Measurements from ENCODE around the gene RHOA. TPM values are rescaled to one million over a fixed set of nuclear protein-coding genes. Genes with fewer than 3 reads are reported as not detected.

Gene RHOA
- total RNA-seq, 1 donor from 2014 or later, result 538 TPM

DNA sequence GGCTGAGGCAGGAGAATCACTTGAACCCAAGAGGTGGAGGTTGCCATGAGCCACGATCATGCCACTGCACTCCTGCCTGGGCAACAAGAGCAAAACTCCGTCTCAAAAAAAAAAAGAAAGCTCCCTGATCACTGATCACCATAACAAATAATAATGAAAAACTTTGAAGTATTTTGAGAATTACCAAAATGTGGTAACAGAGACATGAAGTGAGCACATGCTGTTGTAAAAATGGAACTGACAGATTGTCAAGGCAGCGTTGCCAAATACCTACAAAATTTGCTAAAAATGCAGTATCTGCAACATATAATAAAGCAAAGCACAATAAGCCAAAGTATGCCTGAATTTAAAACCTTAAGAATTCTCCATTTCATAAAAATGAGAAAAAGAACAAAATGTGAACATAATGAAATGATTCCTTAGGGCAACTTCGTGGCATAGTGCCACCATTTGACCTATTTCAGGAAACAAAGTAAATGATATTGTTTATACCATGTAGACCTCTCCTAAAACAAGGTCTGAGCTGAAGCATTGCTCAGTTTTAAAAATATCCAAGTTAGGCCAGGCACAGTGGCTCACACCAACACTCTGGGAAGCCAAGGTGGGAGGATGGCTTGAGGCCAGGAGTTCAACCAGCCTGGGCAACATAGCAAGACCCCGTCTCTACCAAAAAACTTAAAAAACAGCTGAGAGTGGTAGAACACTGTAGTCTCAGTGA, 77.7 kb downstream of the RHOA start:
- no peak for DNase-seq (ENCODE audit: low read depth)
- no peak overlapping the region for H3K27ac ChIP-seq (ENCODE audit: low read depth, low read length)
- no peak for FAIRE-seq
- Mint-ChIP-seq H3K27ac (ENCODE audit: unreplicated experiment) (no peak overlapping the region), H3K36me3 (ENCODE audit: low read depth, unreplicated experiment) (peaks cover 12% of the 10 kb centered on the region), H3K9me3 (ENCODE audit: unreplicated experiment) (peaks cover 2% of the 10 kb centered on the region), H3K4me1 (ENCODE audit: low read depth, unreplicated experiment) (peaks cover 2% of the 10 kb centered on the region), H3K4me3 (ENCODE audit: unreplicated experiment) (no peak overlapping the region), H3K27me3 (ENCODE audit: low read depth, unreplicated experiment) (no peaks in the 10 kb centered on the region)
- H2AFZ ChIP-seq (ENCODE audit: low read depth, low read length), result no peak overlapping the region
- H3K79me2 ChIP-seq (ENCODE audit: insufficient read depth, low read length), result peaks cover 58% of the 10 kb centered on the region
- no peak overlapping the region for H3K9ac ChIP-seq (ENCODE audit: low read length)
- H3K4me1 ChIP-seq (ENCODE audit: insufficient read depth, low read length), result no peaks in the 10 kb centered on the region
- peaks cover 23% of the 10 kb centered on the region for H3K36me3 ChIP-seq (ENCODE audit: insufficient read depth, low read length)
- no peaks in the 10 kb centered on the region for H3K9me3 ChIP-seq (ENCODE audit: insufficient read depth, low read depth, low read length)
- H3K4me3 ChIP-seq (ENCODE audit: insufficient read depth, low read depth, low read length), result no peak overlapping the region
- H4K20me1 ChIP-seq (ENCODE audit: insufficient read depth, low read length), result peaks cover 17% of the 10 kb centered on the region
- TF ChIP-seq CTCF (IDR thresholded peaks at IDR 0.05; ENCODE audit: insufficient read depth, low read depth, low read length) (no peak), EZH2 (IDR thresholded peaks at IDR 0.05; ENCODE audit: insufficient read depth, low read length) (no peak)
- no peak overlapping the region for H3K4me2 ChIP-seq (ENCODE audit: low read length)
- H3K27me3 ChIP-seq (ENCODE audit: insufficient read depth, low read length), result no peaks in the 10 kb centered on the region

GRCh38 chr3:49333091-49333490, 78.7 kb downstream of the RHOA start:
- no peak for FAIRE-seq

More at GRCh38 chr3:49333091-49333490, 78.7 kb downstream of the RHOA start:
- Histone ChIP-seq H3K79me2 (ENCODE audit: insufficient read depth, low read length) (peaks cover 49% of the 10 kb centered on the region), H4K20me1 (ENCODE audit: insufficient read depth, low read length) (peaks cover 15% of the 10 kb centered on the region), H3K36me3 (ENCODE audit: insufficient read depth, low read length) (peaks cover 26% of the 10 kb centered on the region), H3K4me3 (ENCODE audit: insufficient read depth, low read depth, low read length) (no peak overlapping the region), H3K9ac (ENCODE audit: low read length) (no peak overlapping the region), H2AFZ (ENCODE audit: low read depth, low read length) (no peak overlapping the region), H3K9me3 (ENCODE audit: insufficient read depth, low read depth, low read length) (no peaks in the 10 kb centered on the region), H3K27ac (ENCODE audit: low read depth, low read length) (no peak overlapping the region), H3K27me3 (ENCODE audit: insufficient read depth, low read length) (no peaks in the 10 kb centered on the region), H3K4me1 (ENCODE audit: insufficient read depth, low read length) (no peaks in the 10 kb centered on the region), H3K4me2 (ENCODE audit: low read length) (no peak overlapping the region)
- H3K27ac Mint-ChIP-seq (ENCODE audit: unreplicated experiment), result no peak overlapping the region
- no peak overlapping the region for H3K4me3 Mint-ChIP-seq (ENCODE audit: unreplicated experiment)
- no peaks in the 10 kb centered on the region for H3K9me3 Mint-ChIP-seq (ENCODE audit: unreplicated experiment)
- peaks cover 9% of the 10 kb centered on the region for H3K36me3 Mint-ChIP-seq (ENCODE audit: low read depth, unreplicated experiment)
- TF ChIP-seq CTCF (IDR thresholded peaks at IDR 0.05; ENCODE audit: insufficient read depth, low read depth, low read length), result no peak
- no peak for TF ChIP-seq EZH2 (IDR thresholded peaks at IDR 0.05; ENCODE audit: insufficient read depth, low read length)
- DNase-seq (ENCODE audit: low read depth), result no peak
- no peaks in the 10 kb centered on the region for H3K4me1 Mint-ChIP-seq (ENCODE audit: low read depth, unreplicated experiment)
- no peaks in the 10 kb centered on the region for H3K27me3 Mint-ChIP-seq (ENCODE audit: low read depth, unreplicated experiment)

Measured in astrocyte (in vitro differentiated cells and primary cell).